ENCODE measurements around the gene CFAP161. TPM values are rescaled to one million over a fixed set of nuclear protein-coding genes. Genes with fewer than 3 reads are reported as not detected.
A peak's percentile ranks its signal among the peaks of the same experiment; 100 is the strongest.

The CFAP161 gene
- polyA plus RNA-seq, 3 donors, result not detected

DNA sequence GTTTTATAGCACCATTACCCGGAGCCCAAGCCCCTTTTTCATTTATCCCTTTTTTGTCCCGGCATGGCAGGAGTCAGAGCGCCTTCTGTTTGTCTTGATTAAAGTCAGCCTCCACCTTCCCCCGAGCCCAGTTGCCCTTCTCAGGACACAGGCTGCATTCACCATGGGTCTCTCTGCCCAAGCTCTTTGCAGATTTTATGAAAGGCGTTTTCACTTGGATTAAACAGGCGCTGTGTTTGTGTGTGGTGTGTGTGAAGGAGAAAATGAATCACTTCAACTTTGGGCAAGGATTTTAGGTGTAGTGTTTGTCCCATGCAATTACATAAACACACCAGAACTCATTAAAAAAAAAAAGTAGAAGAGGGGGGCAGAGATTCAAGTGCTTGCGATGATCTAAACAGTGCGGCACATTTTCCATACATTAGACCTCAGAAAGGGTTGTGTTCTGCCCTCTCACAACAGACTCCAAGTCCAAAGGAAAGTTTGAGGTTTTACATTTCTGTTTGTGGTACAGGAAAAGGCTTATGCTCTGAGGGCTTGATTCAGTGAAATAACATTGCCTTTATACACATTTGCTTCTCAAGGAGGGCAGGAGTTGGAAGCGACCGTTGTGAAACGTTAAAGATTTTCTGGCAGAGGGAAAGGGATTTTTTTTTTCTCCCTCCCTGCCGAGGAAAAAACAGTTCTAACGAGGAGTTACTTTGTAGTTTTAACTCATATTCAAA, 48.1 kb downstream of the CFAP161 start:
- DNase-seq, result no peak
- H3K36me3 Mint-ChIP-seq, result no peaks in the 10 kb centered on the region
- H3K27ac Mint-ChIP-seq, result no peak overlapping the region
- H3K27me3 ChIP-seq (ENCODE audit: control insufficient read depth in 2 of 2, insufficient read depth in 2 of 2, low read length in 2 of 2), result peaks cover 2 to 17% of the 10 kb centered on the region in 2 donors
- 100% methylated on average over 3 of the region's 13 CpGs for WGBS (ENCODE audit: insufficient coverage)
- H3K9ac ChIP-seq (ENCODE audit: insufficient read depth, low read length, poor library complexity, severe bottlenecking), result no peak overlapping the region
- H3K27me3 Mint-ChIP-seq (ENCODE audit: low read depth in 3 of 3), result peaks cover 15 to 24% (median 18%) of the 10 kb centered on the region in 3 donors
- H3K9me3 Mint-ChIP-seq, result no peaks in the 10 kb centered on the region
- peaks cover 15 to 19% of the 10 kb centered on the region in 2 donors for H3K4me1 ChIP-seq (ENCODE audit: control insufficient read depth in 1 of 2, insufficient read depth in 2 of 2, low read length in 2 of 2)
- no peak overlapping the region for H3K27ac ChIP-seq (ENCODE audit: low read depth in 1 of 2, low read length in 2 of 2)
- intact Hi-C loops (cut with micrococcal nuclease), result loop anchor here in 1 of 2 donors (5.0 kb wide), 1 partner anchor 40 kb away; no protein-coding TSS in a partner anchor
- H3K4me3 ChIP-seq (replicated peaks in 1 of 3; ENCODE audit: low read depth in 2 of 3, low read length in 3 of 3), result no peak overlapping the region
- H3K4me2 ChIP-seq (replicated peaks; ENCODE audit: extremely low read depth, low read length, poor library complexity, severe bottlenecking), result no peak overlapping the region
- no peaks in the 10 kb centered on the region for H3K79me2 ChIP-seq (ENCODE audit: insufficient read depth, low read length)
- no peaks in the 10 kb centered on the region for H4K20me1 ChIP-seq (ENCODE audit: insufficient read depth, low read length)
- TF ChIP-seq, protein P1, sequence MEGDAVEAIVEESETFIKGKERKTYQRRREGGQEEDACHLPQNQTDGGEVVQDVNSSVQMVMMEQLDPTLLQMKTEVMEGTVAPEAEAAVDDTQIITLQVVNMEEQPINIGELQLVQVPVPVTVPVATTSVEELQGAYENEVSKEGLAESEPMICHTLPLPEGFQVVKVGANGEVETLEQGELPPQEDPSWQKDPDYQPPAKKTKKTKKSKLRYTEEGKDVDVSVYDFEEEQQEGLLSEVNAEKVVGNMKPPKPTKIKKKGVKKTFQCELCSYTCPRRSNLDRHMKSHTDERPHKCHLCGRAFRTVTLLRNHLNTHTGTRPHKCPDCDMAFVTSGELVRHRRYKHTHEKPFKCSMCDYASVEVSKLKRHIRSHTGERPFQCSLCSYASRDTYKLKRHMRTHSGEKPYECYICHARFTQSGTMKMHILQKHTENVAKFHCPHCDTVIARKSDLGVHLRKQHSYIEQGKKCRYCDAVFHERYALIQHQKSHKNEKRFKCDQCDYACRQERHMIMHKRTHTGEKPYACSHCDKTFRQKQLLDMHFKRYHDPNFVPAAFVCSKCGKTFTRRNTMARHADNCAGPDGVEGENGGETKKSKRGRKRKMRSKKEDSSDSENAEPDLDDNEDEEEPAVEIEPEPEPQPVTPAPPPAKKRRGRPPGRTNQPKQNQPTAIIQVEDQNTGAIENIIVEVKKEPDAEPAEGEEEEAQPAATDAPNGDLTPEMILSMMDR (IDR thresholded peaks at IDR 0.05), result no peak
- H3K36me3 ChIP-seq (replicated peaks in 1 of 2; ENCODE audit: control insufficient read depth in 1 of 2, insufficient read depth in 2 of 2, low read length in 2 of 2), result no peaks in the 10 kb centered on the region
- no peaks in the 10 kb centered on the region for H3K9me3 ChIP-seq (replicated peaks in 1 of 2; ENCODE audit: control insufficient read depth in 1 of 2, insufficient read depth in 1 of 2, low read length in 2 of 2)
- peak overlapping the region in 1 of 2 donors; percentile 11 for H3K4me3 Mint-ChIP-seq
- H3K4me1 Mint-ChIP-seq, result peaks cover 18% of the 10 kb centered on the region
- H2AFZ ChIP-seq (ENCODE audit: insufficient read depth, low read depth, low read length, poor library complexity, severe bottlenecking), result no peak overlapping the region

DNA sequence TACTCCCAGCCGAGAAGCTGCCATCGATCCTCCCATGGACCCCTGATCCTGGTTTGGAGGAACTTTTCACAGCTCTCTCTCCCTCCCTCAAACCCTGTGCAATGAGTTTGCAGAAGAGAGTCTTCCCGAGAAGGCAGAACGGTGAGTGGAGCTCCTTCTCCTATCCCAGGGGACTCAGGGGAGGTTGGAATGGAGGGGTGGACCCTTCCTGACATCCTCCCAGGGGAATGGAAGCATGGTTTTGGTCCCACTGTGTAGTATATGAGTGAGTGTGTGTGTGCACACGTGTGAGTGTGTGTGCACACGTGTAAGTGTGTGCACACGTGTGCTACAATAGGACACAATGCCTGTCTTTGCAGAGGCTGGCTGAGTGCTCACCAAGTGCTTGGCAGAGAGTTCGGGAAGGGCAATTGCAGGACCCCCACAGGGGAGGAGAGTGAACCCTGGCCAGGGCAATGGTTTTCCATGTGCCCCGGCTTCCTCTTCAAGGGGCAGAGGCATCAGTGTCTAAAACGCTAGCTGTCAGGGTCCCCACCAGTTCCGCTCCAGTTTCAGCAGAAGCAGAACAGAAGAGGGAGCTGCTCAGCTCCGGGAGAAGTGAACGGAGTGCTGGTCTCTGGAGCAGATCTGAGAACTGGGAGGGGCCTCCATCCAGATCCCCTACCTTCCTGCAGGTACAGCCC, 48.8 kb downstream of the CFAP161 start:
- no peaks in the 10 kb centered on the region for H3K79me2 ChIP-seq (ENCODE audit: insufficient read depth, low read length)
- Mint-ChIP-seq H3K27me3 (ENCODE audit: low read depth in 3 of 3) (peaks cover 15 to 24% (median 19%) of the 10 kb centered on the region in 3 donors), H3K9me3 (no peaks in the 10 kb centered on the region), H3K27ac (peak overlapping the region in 3 of 7 donors; percentile 20 to 55 (median 47)), H3K36me3 (no peaks in the 10 kb centered on the region), H3K4me3 (peak overlapping the region; percentile 61 to 78), H3K4me1 (peaks cover 18% of the 10 kb centered on the region)
- peaks cover 15 to 19% of the 10 kb centered on the region in 2 donors for H3K4me1 ChIP-seq (ENCODE audit: control insufficient read depth in 1 of 2, insufficient read depth in 2 of 2, low read length in 2 of 2)
- peak overlapping the region; percentile 20 for H3K9ac ChIP-seq (ENCODE audit: insufficient read depth, low read length, poor library complexity, severe bottlenecking)
- WGBS (ENCODE audit: insufficient coverage), result 14% methylated on average over 7 of the region's 13 CpGs
- H2AFZ ChIP-seq (ENCODE audit: insufficient read depth, low read depth, low read length, poor library complexity, severe bottlenecking), result peak overlapping the region; percentile 58
- intact Hi-C loops (cut with micrococcal nuclease), result loop anchor here in 1 of 2 donors (5.0 kb wide), 1 partner anchor 39 kb away; no protein-coding TSS in a partner anchor
- peaks cover 2 to 17% of the 10 kb centered on the region in 2 donors for H3K27me3 ChIP-seq (ENCODE audit: control insufficient read depth in 2 of 2, insufficient read depth in 2 of 2, low read length in 2 of 2)
- no peaks in the 10 kb centered on the region for H3K9me3 ChIP-seq (replicated peaks in 1 of 2; ENCODE audit: control insufficient read depth in 1 of 2, insufficient read depth in 1 of 2, low read length in 2 of 2)
- TF ChIP-seq, protein P1 (IDR thresholded peaks at IDR 0.05), result no peak
- DNase-seq, result peak in 2 of 3 donors; percentile 10 to 11
- H3K4me2 ChIP-seq (replicated peaks; ENCODE audit: extremely low read depth, low read length, poor library complexity, severe bottlenecking), result peak overlapping the region; percentile 53
- no peak overlapping the region for H3K27ac ChIP-seq (ENCODE audit: low read depth in 1 of 2, low read length in 2 of 2)
- no peaks in the 10 kb centered on the region for H3K36me3 ChIP-seq (replicated peaks in 1 of 2; ENCODE audit: control insufficient read depth in 1 of 2, insufficient read depth in 2 of 2, low read length in 2 of 2)
- H4K20me1 ChIP-seq (ENCODE audit: insufficient read depth, low read length), result no peaks in the 10 kb centered on the region
- peak overlapping the region in 1 of 3 experiments; percentile 47 for H3K4me3 ChIP-seq (replicated peaks in 1 of 3; ENCODE audit: low read depth in 2 of 3, low read length in 3 of 3)
